ENCODE results near the gene OASL.

DNA sequence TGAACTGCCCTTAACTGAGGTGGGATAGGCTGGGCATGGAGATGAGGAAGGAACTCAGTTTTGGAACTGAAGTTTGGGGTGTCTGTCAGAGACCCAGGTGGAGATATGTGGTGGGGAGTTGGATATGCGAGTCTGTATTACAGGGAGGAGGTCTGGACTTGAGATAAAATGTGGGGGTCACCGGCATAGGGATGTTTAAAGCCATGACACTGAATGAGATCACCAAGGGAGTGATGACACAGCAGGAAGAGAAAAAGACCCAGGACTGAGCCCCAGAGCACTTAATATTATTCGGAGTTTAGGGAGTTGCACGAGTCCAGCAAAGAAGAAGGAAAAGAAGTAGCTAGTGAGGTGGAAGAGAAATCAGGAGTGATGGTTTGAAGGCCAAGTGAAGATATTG lies 4.0 kb upstream of the OASL start:
- TF ChIP-seq, protein P1, sequence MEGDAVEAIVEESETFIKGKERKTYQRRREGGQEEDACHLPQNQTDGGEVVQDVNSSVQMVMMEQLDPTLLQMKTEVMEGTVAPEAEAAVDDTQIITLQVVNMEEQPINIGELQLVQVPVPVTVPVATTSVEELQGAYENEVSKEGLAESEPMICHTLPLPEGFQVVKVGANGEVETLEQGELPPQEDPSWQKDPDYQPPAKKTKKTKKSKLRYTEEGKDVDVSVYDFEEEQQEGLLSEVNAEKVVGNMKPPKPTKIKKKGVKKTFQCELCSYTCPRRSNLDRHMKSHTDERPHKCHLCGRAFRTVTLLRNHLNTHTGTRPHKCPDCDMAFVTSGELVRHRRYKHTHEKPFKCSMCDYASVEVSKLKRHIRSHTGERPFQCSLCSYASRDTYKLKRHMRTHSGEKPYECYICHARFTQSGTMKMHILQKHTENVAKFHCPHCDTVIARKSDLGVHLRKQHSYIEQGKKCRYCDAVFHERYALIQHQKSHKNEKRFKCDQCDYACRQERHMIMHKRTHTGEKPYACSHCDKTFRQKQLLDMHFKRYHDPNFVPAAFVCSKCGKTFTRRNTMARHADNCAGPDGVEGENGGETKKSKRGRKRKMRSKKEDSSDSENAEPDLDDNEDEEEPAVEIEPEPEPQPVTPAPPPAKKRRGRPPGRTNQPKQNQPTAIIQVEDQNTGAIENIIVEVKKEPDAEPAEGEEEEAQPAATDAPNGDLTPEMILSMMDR (IDR thresholded peaks at IDR 0.05; ENCODE audit: low read depth, low read length), result no peak
- no peak for TF ChIP-seq POLR2A (IDR thresholded peaks at IDR 0.05; ENCODE audit: extremely low read depth, insufficient read length)
- no peak for TF ChIP-seq MYC (IDR thresholded peaks at IDR 0.05; ENCODE audit: low read depth, low read length)
- TF ChIP-seq, protein P2, sequence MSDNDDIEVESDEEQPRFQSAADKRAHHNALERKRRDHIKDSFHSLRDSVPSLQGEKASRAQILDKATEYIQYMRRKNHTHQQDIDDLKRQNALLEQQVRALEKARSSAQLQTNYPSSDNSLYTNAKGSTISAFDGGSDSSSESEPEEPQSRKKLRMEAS (IDR thresholded peaks at IDR 0.05; ENCODE audit: low read depth, low read length), result no peak
